Neuronal stem cell (in vitro differentiated cells): Measurements from ENCODE around the gene ITGBL1.

Experiments
- DNase-seq: peaks from one replicate; pipeline ENCODE4 v3.0.0-alpha.2; 2013; ENCODE audit warnings: low spot score
- H2AFZ ChIP-seq: one replicate; pipeline ENCODE4 v1.6.1; 2013; ENCODE audit warnings: mild to moderate bottlenecking, low read length, inconsistent platforms
- H2AK5ac ChIP-seq: 2 replicates; pipeline ENCODE4 v1.6.1; 2013; ENCODE audit warnings: low read depth, mild to moderate bottlenecking, inconsistent platforms, low read length, moderate library complexity, mixed read lengths
- H2BK120ac ChIP-seq: 2 replicates; pipeline ENCODE4 v1.6.1; 2013; ENCODE audit warnings: low read depth, mild to moderate bottlenecking, inconsistent platforms, low read length, moderate library complexity, mixed read lengths
- H2BK12ac ChIP-seq: one replicate; pipeline ENCODE4 v1.6.1; 2013; ENCODE audit warnings: low read length, inconsistent platforms
- H2BK15ac ChIP-seq: 2 replicates; pipeline ENCODE4 v1.6.1; 2013; ENCODE audit warnings: mild to moderate bottlenecking, low read length, inconsistent platforms, mixed read lengths
- H2BK5ac ChIP-seq: one replicate; pipeline ENCODE4 v1.6.1; 2013; ENCODE audit warnings: inconsistent platforms, mild to moderate bottlenecking, low read length, moderate library complexity
- H3K14ac ChIP-seq: one replicate; pipeline ENCODE4 v1.6.1; 2013; ENCODE audit warnings: low read length, inconsistent platforms
- H3K18ac ChIP-seq: 2 replicates; pipeline ENCODE4 v1.6.1; 2013; ENCODE audit warnings: low read length, inconsistent platforms
- H3K23ac ChIP-seq: 2 replicates; pipeline ENCODE4 v1.6.1; 2013; ENCODE audit warnings: low read depth, mild to moderate bottlenecking, mixed read lengths, low read length, inconsistent platforms; ENCODE audit not compliant: poor library complexity
- H3K27ac ChIP-seq: replicated peaks from 3 replicates; pipeline ENCODE4 v1.5.1; 2013; ENCODE audit warnings: low read length, inconsistent platforms
- H3K27me3 ChIP-seq, 3 experiments: 2 replicates each; pipeline ENCODE4 v1.6.1; 2013; ENCODE audit warnings: low read length in 3 of 3, mild to moderate bottlenecking in 2 of 3, inconsistent platforms in 1 of 3, low read depth in 1 of 3, mixed read lengths in 1 of 3, moderate library complexity in 1 of 3; ENCODE audit not compliant: control insufficient read depth in 3 of 3, insufficient read depth in 3 of 3
- H3K36me3 ChIP-seq, 2 donors: replicated peaks in 1 of 2; 2 replicates each; pipeline ENCODE4 v1.6.1; 2013; ENCODE audit warnings: low read length in 2 of 2; ENCODE audit not compliant: control insufficient read depth in 2 of 2, insufficient read depth in 2 of 2
- H3K4ac ChIP-seq: 2 replicates; pipeline ENCODE4 v1.6.1; 2013; ENCODE audit warnings: inconsistent platforms, mild to moderate bottlenecking, low read length, moderate library complexity
- H3K4me1 ChIP-seq, 2 donors: 1 replicate in 1 of 2; 2 replicates in 1 of 2; pipeline ENCODE4 v1.6.1; 2013; ENCODE audit warnings: low read length in 2 of 2, low read depth in 1 of 2; ENCODE audit not compliant: control insufficient read depth in 2 of 2, insufficient read depth in 1 of 2
- H3K4me2 ChIP-seq: one replicate; pipeline ENCODE4 v1.6.1; 2013; ENCODE audit warnings: mild to moderate bottlenecking, low read length, inconsistent platforms; ENCODE audit not compliant: insufficient read depth, poor library complexity, severe bottlenecking
- H3K4me3 ChIP-seq, 2 donors: 2 replicates each; pipeline ENCODE4 v1.5.1; 2013; ENCODE audit warnings: low read length in 2 of 2, mild to moderate bottlenecking in 2 of 2, inconsistent platforms in 1 of 2, moderate library complexity in 1 of 2
- H3K79me1 ChIP-seq: one replicate; pipeline ENCODE4 v1.6.1; 2013; ENCODE audit warnings: low read depth, mild to moderate bottlenecking, inconsistent platforms, low read length, moderate library complexity
- H3K9ac ChIP-seq: one replicate; pipeline ENCODE4 v1.6.1; 2013; ENCODE audit warnings: mild to moderate bottlenecking, low read depth, low read length, inconsistent platforms; ENCODE audit not compliant: poor library complexity
- H3K9me3 ChIP-seq, 2 donors: replicated peaks in 1 of 2; 2 replicates each; pipeline versions ENCODE3 to v1.6.1; 2013; ENCODE audit warnings: low read length in 2 of 2, mild to moderate bottlenecking in 2 of 2, inconsistent platforms in 1 of 2, low read depth in 1 of 2, mixed read lengths in 1 of 2, moderate library complexity in 1 of 2; ENCODE audit not compliant: control insufficient read depth in 2 of 2, insufficient read depth in 1 of 2
- H4K8ac ChIP-seq: one replicate; pipeline ENCODE4 v1.6.1; 2013; ENCODE audit warnings: low read depth, mild to moderate bottlenecking, inconsistent platforms, low read length, moderate library complexity
- H4K91ac ChIP-seq: one replicate; pipeline ENCODE4 v1.6.1; 2013; ENCODE audit warnings: low read length, low read depth, mild to moderate bottlenecking, inconsistent platforms; ENCODE audit not compliant: poor library complexity
- WGBS, 2 donors: extraction: QIAGEN DNeasy Blood & Tissue Kit; methylation state at CpG; one replicate each; pipeline ENCODE4 v1.1.7; 2013; ENCODE audit warnings: missing lambda C conversion rate in 2 of 2, mixed read lengths in 1 of 2; ENCODE audit not compliant: insufficient read length in 2 of 2, insufficient replicate concordance in 1 of 2; ENCODE audit errors: extremely low coverage in 2 of 2; 5-methylcytosine and 5-hydroxymethylcytosine counted together

ITGBL1 gene

GRCh38 chr13:101576977-101577376, 124.5 kb downstream of the ITGBL1 start:
- Histone ChIP-seq H2AFZ (no peak overlapping the region), H4K8ac (no peak overlapping the region), H3K36me3 (no peaks in the 10 kb centered on the region), H3K27me3 (no peaks in the 10 kb centered on the region), H2BK15ac (no peak overlapping the region), H2BK12ac (no peak overlapping the region), H3K4ac (no peak overlapping the region), H3K9ac (no peak overlapping the region), H3K4me3 (no peak overlapping the region), H3K9me3 (no peaks in the 10 kb centered on the region), H3K4me2 (no peak overlapping the region), H3K27ac (no peak overlapping the region), H2BK5ac (no peak overlapping the region), H3K23ac (no peak overlapping the region), H3K4me1 (peaks cover 2 to 4% of the 10 kb centered on the region in 2 donors), H4K91ac (no peak overlapping the region), H3K79me1 (no peaks in the 10 kb centered on the region), H3K14ac (no peak overlapping the region), H2AK5ac (no peak overlapping the region), H2BK120ac (no peak overlapping the region), H3K18ac (no peak overlapping the region)
- no peak for DNase-seq

- Histone ChIP-seq H3K23ac (no peak overlapping the region), H2BK120ac (no peak overlapping the region), H3K79me1 (no peaks in the 10 kb centered on the region), H2AFZ (no peak overlapping the region), H2BK15ac (no peak overlapping the region), H3K9ac (no peak overlapping the region), H3K4me1 (peaks cover 2 to 4% of the 10 kb centered on the region in 2 donors), H2AK5ac (no peak overlapping the region), H3K18ac (no peak overlapping the region), H3K14ac (no peak overlapping the region), H3K27me3 (no peaks in the 10 kb centered on the region), H3K27ac (no peak overlapping the region), H3K4me3 (no peak overlapping the region), H3K9me3 (no peaks in the 10 kb centered on the region), H3K4ac (no peak overlapping the region), H2BK12ac (no peak overlapping the region), H4K91ac (no peak overlapping the region), H3K4me2 (no peak overlapping the region), H4K8ac (no peak overlapping the region), H2BK5ac (no peak overlapping the region), H3K36me3 (no peaks in the 10 kb centered on the region)
- DNase-seq, result no peak
- no CpG with 5 or more reads among the region's 4 CpGs for WGBS, 2 donors
These were observed 126.9 kb downstream of the ITGBL1 start for GRCh38 chr13:101579281-101579802.

DNA sequence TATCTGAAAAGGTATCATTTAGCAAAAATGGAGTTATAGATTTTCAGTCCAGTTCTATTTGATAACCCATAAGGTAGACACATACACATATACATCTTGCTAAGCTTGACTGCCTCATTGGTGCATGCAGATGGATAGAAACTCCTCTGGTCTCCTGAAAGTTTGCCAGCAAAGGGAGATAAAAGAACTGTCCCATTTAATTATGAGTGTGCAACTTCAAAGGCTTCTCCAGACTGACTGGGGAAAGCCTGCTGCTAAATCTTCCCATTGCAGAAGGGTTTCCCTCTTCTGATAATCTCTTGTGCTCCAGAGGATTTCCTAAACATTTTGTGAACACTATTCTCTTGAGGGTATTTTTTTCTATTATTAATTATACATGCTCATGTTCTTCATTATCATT, 131.9 kb downstream of the ITGBL1 start:
- H4K91ac ChIP-seq, result no peak overlapping the region
- no peak overlapping the region for H2BK12ac ChIP-seq
- peaks cover 0 to under 1% of the 10 kb centered on the region in 2 donors for H3K4me1 ChIP-seq
- no peak overlapping the region for H2AK5ac ChIP-seq
- H3K18ac ChIP-seq, result no peak overlapping the region
- no peaks in the 10 kb centered on the region for H3K27me3 ChIP-seq
- H3K14ac ChIP-seq, result no peak overlapping the region
- no peaks in the 10 kb centered on the region for H3K79me1 ChIP-seq
- no peak overlapping the region for H2BK15ac ChIP-seq
- no peak overlapping the region for H3K4ac ChIP-seq
- no peak overlapping the region for H3K9ac ChIP-seq
- H3K4me3 ChIP-seq, result no peak overlapping the region
- no peaks in the 10 kb centered on the region for H3K36me3 ChIP-seq
- H2AFZ ChIP-seq, result no peak overlapping the region
- no peaks in the 10 kb centered on the region for H3K9me3 ChIP-seq
- no peak overlapping the region for H3K23ac ChIP-seq
- H2BK120ac ChIP-seq, result no peak overlapping the region
- H2BK5ac ChIP-seq, result no peak overlapping the region
- no peak overlapping the region for H3K27ac ChIP-seq
- no peak overlapping the region for H4K8ac ChIP-seq
- DNase-seq, result no peak
- no peak overlapping the region for H3K4me2 ChIP-seq

DNA sequence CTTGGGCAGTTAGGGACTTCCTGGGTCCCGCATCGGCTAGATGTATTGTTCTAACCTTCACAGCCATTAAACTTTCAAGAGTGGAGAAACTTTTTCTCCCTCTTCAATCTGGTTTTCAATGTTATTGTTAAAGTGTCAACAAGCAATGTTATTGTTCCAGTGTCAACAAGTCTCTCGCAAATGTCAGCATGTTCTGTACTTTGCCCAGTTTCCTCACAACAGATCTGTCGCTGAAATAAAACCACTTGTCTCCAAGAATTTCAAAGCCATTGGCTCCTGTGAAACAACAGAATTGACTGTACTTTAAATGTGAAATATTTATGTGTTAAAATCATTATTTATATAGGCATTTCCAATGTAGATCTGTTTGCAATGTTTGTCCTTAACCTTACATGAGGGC, 138.0 kb downstream of the ITGBL1 start:
- Histone ChIP-seq H3K36me3 (no peaks in the 10 kb centered on the region), H2BK120ac (no peak overlapping the region), H2BK12ac (no peak overlapping the region), H3K4me2 (no peak overlapping the region), H2AFZ (no peak overlapping the region), H3K18ac (no peak overlapping the region), H3K23ac (no peak overlapping the region), H3K27ac (no peak overlapping the region), H3K9ac (no peak overlapping the region), H2BK15ac (no peak overlapping the region), H4K8ac (no peak overlapping the region), H3K79me1 (no peaks in the 10 kb centered on the region), H4K91ac (no peak overlapping the region), H3K14ac (no peak overlapping the region), H2AK5ac (no peak overlapping the region), H3K27me3 (no peaks in the 10 kb centered on the region), H3K4me3 (no peak overlapping the region), H3K4ac (no peak overlapping the region), H3K4me1 (no peaks in the 10 kb centered on the region), H2BK5ac (no peak overlapping the region), H3K9me3 (no peaks in the 10 kb centered on the region)
- WGBS, 2 donors, result no CpG with 5 or more reads among the region's 4 CpGs
- DNase-seq, result no peak
